Natural killer cell treated with Interleukin-12 subunit alpha and Interleukin-12 subunit beta and Interleukin-15 and Interleukin-18, amount 100 ng/mL, for 72 hours (primary cell): ENCODE results near the gene NEB. TPM values are rescaled to one million over a fixed set of nuclear protein-coding genes. Genes with fewer than 3 reads are reported as not detected.
A peak's percentile ranks its signal among the peaks of the same experiment; 100 is the strongest.
"Not testable (repeated sequence)": the region's sequence is repeated elsewhere in the genome, so short reads cannot be mapped to it uniquely, and the experiment has no call there.

Source experiments
- ATAC-seq, 2 donors: fragments of 150-1000 bp; cut with Tn5 transposase in 1 of 2; sonication (Bioruptor Pico), chemical (Tn5 transposase) in 1 of 2; 2 replicates each; pipeline ENCODE4 v1.10.0; 2021
- DNase-seq: peaks from one replicate; pipeline ENCODE4 v3.0.0; 2022; ENCODE audit warnings: low spot score
- H3K27ac Mint-ChIP-seq, 2 donors: 1 replicate in 1 of 2; 2 replicates in 1 of 2; pipeline ENCODE4 v1.8.0; 2022; ENCODE audit warnings: mixed read lengths in 2 of 2, mild to moderate bottlenecking in 1 of 2, moderate library complexity in 1 of 2
- H3K27me3 Mint-ChIP-seq, 2 donors: 1 replicate in 1 of 2; 2 replicates in 1 of 2; pipeline ENCODE4 v1.8.0; 2022; ENCODE audit warnings: mixed read lengths in 2 of 2
- H3K36me3 Mint-ChIP-seq: one replicate; pipeline ENCODE4 v1.8.0; 2022; ENCODE audit warnings: mixed read lengths
- H3K4me1 Mint-ChIP-seq, 2 donors: 1 replicate in 1 of 2; 2 replicates in 1 of 2; pipeline ENCODE4 v1.8.0; 2022; ENCODE audit warnings: low read depth in 2 of 2, mixed read lengths in 2 of 2, mild to moderate bottlenecking in 1 of 2
- H3K4me3 Mint-ChIP-seq: one replicate; pipeline ENCODE4 v1.8.0; 2022; ENCODE audit warnings: mixed read lengths
- H3K9me3 Mint-ChIP-seq: 2 replicates; pipeline ENCODE4 v1.8.0; 2022; ENCODE audit warnings: mixed read lengths
- total RNA-seq, 2 donors: library from RNA; stranded (reverse); gene quantifications; one replicate each; pipeline ENCODE4 v1.2.3, GENCODE V29; 2022

NEB gene
- total RNA-seq, 2 donors from 2014 or later, result 0.31 to 2.3 TPM

DNA sequence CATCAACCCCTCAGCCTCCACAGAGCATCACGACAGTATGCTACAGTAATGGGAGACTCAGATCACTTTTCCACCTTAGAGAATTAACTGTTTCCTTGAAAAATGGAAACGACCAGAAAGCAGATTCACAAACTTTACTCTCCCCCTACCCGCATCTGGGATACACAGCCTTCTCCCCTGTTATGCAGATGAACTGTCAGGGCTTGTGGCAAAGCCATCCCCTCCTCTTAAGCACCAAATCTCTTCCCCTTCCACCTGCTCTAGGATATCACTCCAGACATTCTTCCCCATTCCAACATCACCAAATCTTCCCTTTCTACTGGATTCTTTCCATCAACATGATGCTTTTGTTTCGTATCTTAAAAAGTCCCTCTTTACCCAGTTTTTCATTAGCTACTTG lies 26.4 kb downstream of the NEB start:
- ATAC-seq (no peak), DNase-seq (no peak)
- Mint-ChIP-seq H3K9me3 (no peaks in the 10 kb centered on the region), H3K27me3 (no peaks in the 10 kb centered on the region), H3K27ac (no peak overlapping the region), H3K4me1 (no peaks in the 10 kb centered on the region), H3K36me3 (no peaks in the 10 kb centered on the region), H3K4me3 (no peak overlapping the region)

DNA sequence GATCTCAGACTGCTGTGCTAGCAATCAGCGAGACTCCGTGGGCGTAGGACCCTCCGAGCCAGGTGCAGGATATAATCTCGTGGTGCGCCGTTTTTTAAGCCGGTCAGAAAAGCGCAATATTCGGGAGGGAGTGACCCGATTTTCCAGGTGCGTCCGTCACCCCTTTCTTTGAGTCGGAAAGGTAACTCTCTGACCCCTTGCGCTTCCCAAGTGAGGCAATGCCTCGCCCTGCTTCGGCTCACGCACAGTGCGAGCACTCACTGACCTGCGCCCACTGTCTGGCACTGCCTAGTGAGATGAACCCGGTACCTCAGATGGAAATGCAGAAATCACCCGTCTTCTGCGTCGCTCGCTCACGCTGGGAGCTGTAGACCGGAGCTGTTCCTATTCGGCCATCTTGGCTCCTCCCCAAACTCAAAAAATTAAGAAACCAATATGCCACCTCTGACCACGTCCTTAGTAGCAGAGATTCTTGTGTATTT lies 29.8 kb downstream of the NEB start:
- H3K36me3 Mint-ChIP-seq, H3K4me3 Mint-ChIP-seq, H3K4me1 Mint-ChIP-seq, H3K27me3 Mint-ChIP-seq, DNase-seq, ATAC-seq, H3K9me3 Mint-ChIP-seq, H3K27ac Mint-ChIP-seq: not testable (repeated sequence)

DNA sequence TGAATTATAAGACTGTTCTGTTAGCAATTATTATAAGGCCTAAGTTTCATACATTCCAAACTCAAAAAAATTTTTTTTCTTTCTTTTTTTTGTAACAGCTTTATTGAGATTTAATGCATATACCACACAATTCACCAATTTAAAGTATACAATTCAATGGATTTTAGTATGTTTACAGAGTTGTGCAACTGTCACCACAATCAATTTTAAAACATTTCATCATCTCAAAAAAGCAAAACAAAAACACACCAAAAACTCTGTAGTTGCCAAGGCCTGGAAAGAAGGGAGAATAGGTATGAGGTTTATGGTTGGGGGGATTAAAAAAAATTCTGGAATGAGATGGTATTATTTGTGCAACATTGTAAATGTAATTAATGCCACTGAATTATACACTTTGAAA lies 36.1 kb downstream of the NEB start:
- H3K4me1 Mint-ChIP-seq, H3K27ac Mint-ChIP-seq, ATAC-seq, H3K36me3 Mint-ChIP-seq, H3K27me3 Mint-ChIP-seq, H3K4me3 Mint-ChIP-seq, H3K9me3 Mint-ChIP-seq, DNase-seq: not testable (repeated sequence)

DNA sequence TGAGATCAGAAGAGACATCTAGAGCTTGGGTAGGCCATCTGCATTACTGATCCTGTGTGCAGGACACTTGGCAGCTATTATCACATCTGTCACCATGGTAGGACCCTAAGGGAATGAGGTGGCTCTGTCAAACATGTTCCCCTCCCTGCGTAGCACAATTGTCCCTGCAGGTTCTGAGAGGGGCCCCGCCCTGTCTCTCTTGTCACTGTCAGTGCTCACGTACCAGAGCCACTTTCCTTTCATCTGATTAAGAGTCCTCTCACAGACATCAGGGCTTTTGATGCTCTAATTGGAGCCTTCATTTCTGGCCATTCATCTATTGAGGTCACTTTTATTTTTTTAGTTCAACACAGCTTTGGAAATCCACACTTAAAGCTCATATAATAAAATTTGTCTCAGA lies 38.5 kb downstream of the NEB start:
- DNase-seq (no peak), ATAC-seq (no peak)
- H3K4me3 Mint-ChIP-seq, result no peak overlapping the region
- no peaks in the 10 kb centered on the region for H3K9me3 Mint-ChIP-seq
- no peak overlapping the region for H3K27ac Mint-ChIP-seq
- no peaks in the 10 kb centered on the region for H3K4me1 Mint-ChIP-seq
- no peaks in the 10 kb centered on the region for H3K27me3 Mint-ChIP-seq
- peaks cover 5% of the 10 kb centered on the region for H3K36me3 Mint-ChIP-seq

DNA sequence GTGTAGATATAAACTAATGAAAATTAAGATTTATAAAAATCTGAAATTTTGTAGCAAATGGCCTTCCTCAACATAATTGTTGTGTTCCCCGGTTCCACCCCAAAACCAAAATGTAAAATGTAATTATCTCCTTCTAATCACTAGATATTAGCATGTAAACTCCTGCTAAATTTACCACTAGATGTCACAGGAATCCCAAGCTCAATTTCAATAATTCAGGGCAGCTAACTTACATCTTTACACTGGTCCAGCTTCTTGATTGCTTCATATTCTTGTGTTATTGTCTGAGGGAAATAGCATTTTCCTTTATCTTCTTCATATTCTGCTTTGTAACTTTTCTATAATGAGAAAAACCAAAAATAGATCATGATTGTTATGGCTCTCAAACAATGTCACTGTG lies 42.6 kb downstream of the NEB start:
- DNase-seq (no peak), ATAC-seq (no peak)
- no peak overlapping the region for H3K27ac Mint-ChIP-seq
- no peak overlapping the region for H3K4me3 Mint-ChIP-seq
- H3K9me3 Mint-ChIP-seq, result no peaks in the 10 kb centered on the region
- H3K36me3 Mint-ChIP-seq, result peaks cover 5% of the 10 kb centered on the region
- peaks cover 0 to 3% of the 10 kb centered on the region in 2 donors for H3K4me1 Mint-ChIP-seq
- no peaks in the 10 kb centered on the region for H3K27me3 Mint-ChIP-seq

DNA sequence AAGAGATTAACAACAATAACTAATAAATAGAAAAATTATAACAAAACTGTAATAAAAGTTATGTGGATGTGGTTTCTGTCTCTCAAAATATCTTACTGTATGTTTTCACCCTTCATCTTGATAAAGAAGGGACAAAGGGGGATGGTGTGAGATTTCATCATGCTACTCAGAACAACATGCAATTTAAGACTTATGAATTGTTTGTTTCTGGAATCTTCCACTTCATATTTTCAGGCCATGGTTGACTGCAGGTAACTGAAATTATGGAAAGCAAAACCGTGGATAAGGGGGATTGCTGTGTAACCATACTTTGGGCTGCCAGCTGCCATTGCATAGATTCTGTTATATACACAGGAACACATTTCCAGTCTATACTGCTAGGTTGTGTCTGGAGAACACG lies 45.6 kb downstream of the NEB start:
- peaks cover 8% of the 10 kb centered on the region for H3K36me3 Mint-ChIP-seq
- DNase-seq, result no peak
- ATAC-seq, result no peak
- H3K27me3 Mint-ChIP-seq, result no peaks in the 10 kb centered on the region
- no peak overlapping the region for H3K4me3 Mint-ChIP-seq
- no peaks in the 10 kb centered on the region for H3K9me3 Mint-ChIP-seq
- no peak overlapping the region for H3K27ac Mint-ChIP-seq
- peaks cover 0 to 3% of the 10 kb centered on the region in 2 donors for H3K4me1 Mint-ChIP-seq

DNA sequence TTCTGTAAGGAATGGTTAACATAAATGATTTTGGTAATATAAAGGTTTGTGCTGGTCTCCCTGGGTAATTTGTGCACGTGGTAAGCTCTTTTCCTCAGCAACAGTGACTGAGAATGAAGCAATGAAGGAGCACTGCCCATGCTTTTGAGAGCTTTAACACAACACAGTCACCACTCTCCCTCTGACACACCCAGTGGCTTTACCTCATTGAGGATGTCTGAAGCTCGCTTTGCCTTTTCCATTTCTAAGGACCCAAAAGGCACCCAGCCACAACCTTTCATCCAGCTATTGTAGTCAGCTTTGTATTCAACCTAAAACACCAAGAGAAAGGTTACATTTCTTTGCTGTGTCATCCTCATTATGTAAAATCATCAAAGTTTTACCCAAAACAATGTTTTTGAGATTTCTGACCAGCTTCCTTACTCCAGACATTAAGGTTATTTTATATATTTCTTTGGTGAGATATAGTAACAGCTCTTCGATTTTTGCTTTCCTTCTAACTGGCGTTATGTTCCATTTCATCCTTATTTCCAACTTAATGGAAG lies 51.7 kb downstream of the NEB start:
- H3K36me3 Mint-ChIP-seq, result peaks cover 6% of the 10 kb centered on the region
- ATAC-seq, result no peak
- no peak overlapping the region for H3K27ac Mint-ChIP-seq
- no peaks in the 10 kb centered on the region for H3K27me3 Mint-ChIP-seq
- no peaks in the 10 kb centered on the region for H3K9me3 Mint-ChIP-seq
- H3K4me3 Mint-ChIP-seq, result no peak overlapping the region
- peaks cover 0 to 4% of the 10 kb centered on the region in 2 donors for H3K4me1 Mint-ChIP-seq
- DNase-seq, result no peak

DNA sequence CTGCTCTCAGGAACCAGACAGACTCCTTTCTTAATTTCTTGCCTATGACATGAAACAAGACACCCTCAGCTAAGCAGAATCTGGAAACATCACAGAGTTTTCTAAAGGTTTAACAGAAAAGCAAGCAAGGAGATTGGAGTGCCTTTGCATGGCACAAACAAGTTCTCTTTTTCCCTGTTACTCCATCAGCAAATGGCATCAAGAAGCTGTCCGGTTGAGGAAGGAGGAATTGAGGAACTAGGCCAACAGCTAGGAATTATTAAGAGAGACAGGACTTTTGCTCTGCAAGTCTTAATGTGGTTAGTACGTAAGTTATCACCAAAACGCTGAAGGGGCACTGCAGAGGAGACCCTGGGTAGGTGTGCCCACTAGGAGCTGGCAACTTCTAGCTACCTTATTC lies 53.2 kb downstream of the NEB start:
- peaks cover 0 to 5% of the 10 kb centered on the region in 2 donors for H3K4me1 Mint-ChIP-seq

DNA sequence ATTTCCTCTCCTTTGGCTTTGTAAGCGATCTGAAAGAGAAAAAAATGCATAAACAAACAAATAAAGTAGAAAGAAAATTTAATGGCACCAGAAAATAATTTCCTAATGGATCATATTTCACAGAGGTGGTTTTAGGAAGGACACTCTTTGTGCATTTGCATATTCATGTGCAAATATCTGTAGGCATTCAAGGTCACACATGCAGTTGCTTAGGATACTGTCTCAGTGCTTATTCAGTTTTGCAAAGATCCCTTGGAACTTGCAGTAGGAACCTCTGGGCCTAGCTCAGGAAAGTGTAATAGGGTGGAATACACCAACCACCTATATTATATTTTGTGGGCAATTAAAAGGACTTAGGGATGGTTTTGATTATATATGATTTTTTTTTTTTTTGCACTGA lies 54.3 kb downstream of the NEB start:
- ATAC-seq (no peak), DNase-seq (no peak)
- H3K4me1 Mint-ChIP-seq, result peaks cover 0 to 5% of the 10 kb centered on the region in 2 donors
- H3K27ac Mint-ChIP-seq, result no peak overlapping the region
- no peaks in the 10 kb centered on the region for H3K9me3 Mint-ChIP-seq
- peaks cover 0 to 3% of the 10 kb centered on the region in 2 donors for H3K27me3 Mint-ChIP-seq
- H3K36me3 Mint-ChIP-seq, result peaks cover 6% of the 10 kb centered on the region
- H3K4me3 Mint-ChIP-seq, result no peak overlapping the region

More for the DNA sequence above, 53.2 kb downstream of the NEB start:
- ATAC-seq, result no peak
- no peak overlapping the region for H3K27ac Mint-ChIP-seq
- H3K9me3 Mint-ChIP-seq, result no peaks in the 10 kb centered on the region
- DNase-seq, result no peak
- no peak overlapping the region for H3K4me3 Mint-ChIP-seq
- peaks cover 0 to 3% of the 10 kb centered on the region in 2 donors for H3K27me3 Mint-ChIP-seq
- H3K36me3 Mint-ChIP-seq, result peaks cover 6% of the 10 kb centered on the region

DNA sequence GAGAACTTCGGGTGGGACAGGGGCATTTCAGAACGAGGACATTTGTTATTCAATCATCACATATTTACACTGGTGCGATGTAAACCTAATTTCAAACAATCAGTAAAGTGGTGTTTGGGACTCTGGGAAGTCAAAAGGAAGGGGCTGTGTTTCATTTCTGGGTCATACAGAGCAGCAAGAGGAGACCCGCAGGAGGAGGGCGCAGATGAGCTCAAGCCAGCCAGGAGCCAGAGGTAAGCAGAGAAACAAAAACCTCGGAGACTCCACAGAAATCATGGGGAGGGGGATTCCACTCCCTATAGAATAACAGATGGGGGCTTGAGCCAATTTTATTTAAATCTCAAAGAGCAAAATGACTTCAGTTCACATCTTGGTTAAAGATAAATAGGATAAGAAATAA lies 55.4 kb downstream of the NEB start:
- Mint-ChIP-seq H3K36me3 (peaks cover 4% of the 10 kb centered on the region), H3K4me1 (peaks cover 0 to 5% of the 10 kb centered on the region in 2 donors), H3K27ac (no peak overlapping the region), H3K27me3 (peaks cover 0 to 3% of the 10 kb centered on the region in 2 donors), H3K4me3 (no peak overlapping the region), H3K9me3 (no peaks in the 10 kb centered on the region)
- no peak for ATAC-seq
- DNase-seq, result no peak

DNA sequence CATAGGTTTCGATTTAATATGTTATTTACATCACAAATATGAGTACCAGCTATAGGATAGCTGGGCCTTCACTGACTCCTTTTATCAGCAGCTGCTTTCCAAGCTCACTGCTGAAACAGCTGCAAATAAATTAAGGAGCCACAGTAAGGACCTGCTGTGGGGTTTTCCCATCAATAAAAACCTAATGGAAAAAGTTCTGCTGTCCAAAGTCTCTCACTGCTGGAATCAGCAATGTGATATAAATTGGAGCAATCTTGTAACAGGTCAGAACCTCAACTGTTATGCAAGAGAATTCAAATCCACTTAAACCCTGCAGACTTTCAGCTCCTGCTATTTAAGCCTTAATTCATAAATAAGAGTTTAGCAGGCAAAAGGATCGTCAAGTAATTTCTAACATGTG lies 61.3 kb downstream of the NEB start:
- no peaks in the 10 kb centered on the region for H3K9me3 Mint-ChIP-seq
- peaks cover 0 to 3% of the 10 kb centered on the region in 2 donors for H3K27me3 Mint-ChIP-seq
- H3K4me1 Mint-ChIP-seq, result peaks cover 36 to 38% of the 10 kb centered on the region in 2 donors
- no peaks in the 10 kb centered on the region for H3K36me3 Mint-ChIP-seq
- ATAC-seq, result no peak
- no peak overlapping the region for H3K27ac Mint-ChIP-seq
- DNase-seq, result no peak
- H3K4me3 Mint-ChIP-seq, result no peak overlapping the region

DNA sequence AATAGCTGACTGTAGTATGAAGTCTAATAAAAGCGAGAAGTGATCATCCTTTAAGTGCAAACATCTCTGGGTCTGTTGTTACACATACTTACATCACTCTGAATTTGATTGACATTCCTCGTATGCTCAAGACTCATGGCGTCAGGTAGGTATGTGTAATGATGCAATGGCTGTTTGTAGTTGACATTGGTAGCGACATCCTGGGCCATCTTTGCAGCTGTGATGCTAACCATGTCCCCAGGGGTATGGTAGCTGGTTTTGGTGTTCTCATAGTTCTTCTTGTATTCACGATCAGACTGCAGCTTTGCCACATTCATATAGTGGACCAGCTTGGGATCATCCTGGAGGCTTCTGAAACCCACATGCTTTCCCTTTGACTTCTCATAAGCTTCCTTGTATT lies 62.0 kb downstream of the NEB start:
- Mint-ChIP-seq H3K9me3 (no peaks in the 10 kb centered on the region), H3K4me3 (no peak overlapping the region), H3K27me3 (peaks cover 0 to 3% of the 10 kb centered on the region in 2 donors), H3K36me3 (no peaks in the 10 kb centered on the region), H3K4me1 (peaks cover 31 to 38% of the 10 kb centered on the region in 2 donors), H3K27ac (no peak overlapping the region)
- ATAC-seq, result no peak
- DNase-seq, result no peak

DNA sequence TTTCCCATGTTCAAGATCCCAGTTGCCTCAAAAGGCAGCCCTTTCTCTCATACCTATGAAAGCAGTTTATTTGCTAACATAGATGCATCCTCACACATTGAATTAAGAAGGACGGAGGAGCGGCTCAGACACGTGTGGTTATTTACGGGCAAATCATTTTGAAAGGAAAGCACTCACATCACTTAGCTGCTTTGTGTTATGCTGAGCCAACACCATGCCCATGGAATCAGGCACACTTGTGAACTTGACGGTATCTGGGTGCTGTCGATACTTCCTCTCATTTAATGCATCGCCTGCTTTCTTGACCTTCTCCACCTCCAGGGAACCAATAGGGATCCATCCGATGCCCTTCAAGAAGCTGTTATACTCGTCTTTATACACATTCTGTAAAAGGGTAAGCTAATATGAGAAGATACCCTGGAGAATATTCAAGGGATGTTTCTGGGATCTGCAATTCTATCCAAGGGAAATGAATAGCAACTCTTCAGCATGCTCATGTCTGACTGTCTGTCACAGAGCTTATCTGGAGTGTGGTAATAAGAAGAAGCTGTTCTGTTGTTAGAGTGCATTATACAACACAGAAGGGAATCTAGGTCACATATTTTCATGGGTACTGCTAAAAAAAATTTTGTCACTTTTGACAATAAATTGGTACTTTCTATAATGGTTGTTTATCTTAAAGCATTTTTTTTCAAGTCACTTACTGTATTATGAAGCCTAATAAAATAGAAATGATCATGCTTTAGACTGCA lies 63.3 kb downstream of the NEB start:
- peaks cover 31 to 38% of the 10 kb centered on the region in 2 donors for H3K4me1 Mint-ChIP-seq
- no peaks in the 10 kb centered on the region for H3K9me3 Mint-ChIP-seq
- no peak for DNase-seq
- H3K4me3 Mint-ChIP-seq, result no peak overlapping the region
- no peaks in the 10 kb centered on the region for H3K27me3 Mint-ChIP-seq
- ATAC-seq, result no peak
- no peak overlapping the region for H3K27ac Mint-ChIP-seq
- H3K36me3 Mint-ChIP-seq, result no peaks in the 10 kb centered on the region

DNA sequence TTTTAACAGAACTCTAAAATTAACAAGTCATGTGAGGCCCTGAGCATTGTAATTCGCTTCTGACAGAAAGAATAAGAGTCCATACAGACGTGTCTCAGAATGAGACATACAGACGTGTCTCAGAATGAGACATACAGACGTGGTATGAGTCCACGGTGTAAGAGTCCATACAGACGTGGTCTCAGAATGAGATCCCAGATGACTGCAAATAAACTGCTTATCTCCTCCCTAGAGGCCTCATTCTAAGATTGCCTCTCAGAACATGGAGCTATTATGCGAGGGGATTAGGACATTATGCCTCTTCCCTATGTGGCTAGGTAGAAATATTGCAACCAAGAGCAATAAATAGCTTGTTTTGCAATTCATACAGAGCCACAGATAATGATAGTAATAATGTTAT lies 63.9 kb downstream of the NEB start:
- Mint-ChIP-seq H3K27ac (peak overlapping the region; percentile 3 to 38), H3K27me3 (no peaks in the 10 kb centered on the region)

More for the DNA sequence above, 63.9 kb downstream of the NEB start:
- Mint-ChIP-seq H3K4me3 (peak overlapping the region; percentile 68), H3K4me1 (peaks cover 31 to 38% of the 10 kb centered on the region in 2 donors), H3K9me3 (no peaks in the 10 kb centered on the region), H3K36me3 (no peaks in the 10 kb centered on the region)
- ATAC-seq (peak in 1 of 2 donors; percentile 89), DNase-seq (no peak)
